Measurements from ENCODE around the gene SEL1L2.

The SEL1L2 gene

DNA sequence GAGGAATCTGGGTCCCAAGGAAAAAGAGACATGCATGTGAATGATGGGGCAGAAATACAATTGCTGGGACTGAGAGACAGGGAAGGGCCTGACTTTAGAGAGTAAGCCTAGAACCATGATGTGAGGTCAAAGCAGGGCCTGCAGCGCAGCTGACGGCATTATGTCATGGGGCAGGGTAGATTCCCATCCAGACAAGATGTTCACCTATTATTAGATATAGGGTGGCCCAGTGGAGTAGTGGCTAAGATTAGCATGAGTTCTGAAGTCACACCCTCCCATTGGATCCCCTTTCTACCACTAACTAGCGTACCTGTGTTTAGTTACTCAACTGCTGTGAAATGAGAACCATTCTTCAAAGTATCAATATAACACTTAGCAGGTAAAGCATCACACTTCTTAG, 166.0 kb downstream of the SEL1L2 start:
- no peaks in the 10 kb centered on the region for H3K4me1 ChIP-seq (ENCODE audit: control extremely low read depth in 1 of 4, control insufficient read depth in 4 of 4, insufficient read depth in 4 of 4, low read length in 3 of 4)
- ChIA-PET POLR2A (no interaction called here), CTCF (no interaction called here)
- peaks cover 0 to 2% (median 0%) of the 10 kb centered on the region in 5 experiments for H3K27me3 ChIP-seq (replicated peaks in 2 of 5; ENCODE audit: control insufficient read depth in 4 of 5, insufficient read depth in 5 of 5, low read length in 4 of 5)
- no peak for DNase-seq
- WGBS (ENCODE audit: insufficient coverage), result 86% methylated on average over 1 of the region's 3 CpGs
- no peak overlapping the region for H3K27ac ChIP-seq (ENCODE audit: insufficient read depth in 1 of 2, low read depth in 1 of 2, low read length in 2 of 2, poor library complexity in 1 of 2, severe bottlenecking in 2 of 2)
- H3K9me3 ChIP-seq (ENCODE audit: control extremely low read depth in 1 of 5, control insufficient read depth in 4 of 5, insufficient read depth in 2 of 5, low read depth in 1 of 5, low read length in 4 of 5), result no peaks in the 10 kb centered on the region
- no peaks in the 10 kb centered on the region for H3K36me3 ChIP-seq (ENCODE audit: control insufficient read depth in 4 of 4, insufficient read depth in 4 of 4, low read length in 3 of 4)
- no peak overlapping the region for H3K4me3 ChIP-seq (ENCODE audit: control insufficient read depth in 1 of 7, extremely low read depth in 1 of 7, insufficient read depth in 4 of 7, low read depth in 2 of 7, low read length in 6 of 7)

GRCh38 chr20:13822459-13822858, 168.0 kb downstream of the SEL1L2 start:
- no peak for DNase-seq
- ChIA-PET POLR2A (no interaction called here), CTCF (interaction anchor here (0.8 to 1.1 kb wide), 2 partner anchors 11 to 232 kb away, joined by 3 read pairs; no protein-coding TSS in a partner anchor)
- H3K36me3 ChIP-seq (ENCODE audit: control insufficient read depth in 4 of 4, insufficient read depth in 4 of 4, low read length in 3 of 4), result peaks cover 0 to 12% (median 9%) of the 10 kb centered on the region in 4 experiments
- peaks cover 0 to 2% (median 0%) of the 10 kb centered on the region in 5 experiments for H3K27me3 ChIP-seq (replicated peaks in 2 of 5; ENCODE audit: control insufficient read depth in 4 of 5, insufficient read depth in 5 of 5, low read length in 4 of 5)
- H3K9me3 ChIP-seq (ENCODE audit: control extremely low read depth in 1 of 5, control insufficient read depth in 4 of 5, insufficient read depth in 2 of 5, low read depth in 1 of 5, low read length in 4 of 5), result no peaks in the 10 kb centered on the region
- WGBS (ENCODE audit: insufficient coverage), result no CpG with 5 or more reads among the region's 2 CpGs
- no peaks in the 10 kb centered on the region for H3K4me1 ChIP-seq (ENCODE audit: control extremely low read depth in 1 of 4, control insufficient read depth in 4 of 4, insufficient read depth in 4 of 4, low read length in 3 of 4)
- no peak overlapping the region for H3K4me3 ChIP-seq (ENCODE audit: control insufficient read depth in 1 of 7, extremely low read depth in 1 of 7, insufficient read depth in 4 of 7, low read depth in 2 of 7, low read length in 6 of 7)
- H3K27ac ChIP-seq (ENCODE audit: insufficient read depth in 1 of 2, low read depth in 1 of 2, low read length in 2 of 2, poor library complexity in 1 of 2, severe bottlenecking in 2 of 2), result no peak overlapping the region

- H3K4me3 ChIP-seq (ENCODE audit: control insufficient read depth in 1 of 7, extremely low read depth in 1 of 7, insufficient read depth in 4 of 7, low read depth in 2 of 7, low read length in 6 of 7), result no peak overlapping the region
- H3K27me3 ChIP-seq (replicated peaks in 2 of 5; ENCODE audit: control insufficient read depth in 4 of 5, insufficient read depth in 5 of 5, low read length in 4 of 5), result no peaks in the 10 kb centered on the region
- WGBS (ENCODE audit: insufficient coverage), result 96% methylated on average over 7 of the region's 7 CpGs
- H3K9me3 ChIP-seq (ENCODE audit: control extremely low read depth in 1 of 5, control insufficient read depth in 4 of 5, insufficient read depth in 2 of 5, low read depth in 1 of 5, low read length in 4 of 5), result no peaks in the 10 kb centered on the region
- CTCF ChIA-PET, result interaction anchor here (0.8 to 1.1 kb wide), 2 partner anchors 10 to 232 kb away, joined by 3 read pairs; no protein-coding TSS in a partner anchor
- no peaks in the 10 kb centered on the region for H3K4me1 ChIP-seq (ENCODE audit: control extremely low read depth in 1 of 4, control insufficient read depth in 4 of 4, insufficient read depth in 4 of 4, low read length in 3 of 4)
- no peak overlapping the region for H3K27ac ChIP-seq (ENCODE audit: insufficient read depth in 1 of 2, low read depth in 1 of 2, low read length in 2 of 2, poor library complexity in 1 of 2, severe bottlenecking in 2 of 2)
- POLR2A ChIA-PET, result no interaction called here
- DNase-seq, result no peak
- H3K36me3 ChIP-seq (ENCODE audit: control insufficient read depth in 4 of 4, insufficient read depth in 4 of 4, low read length in 3 of 4), result peaks cover 0 to 18% (median 13%) of the 10 kb centered on the region in 4 experiments
Observed at GRCh38 chr20:13821876-13822275, 168.5 kb downstream of the SEL1L2 start.

DNA sequence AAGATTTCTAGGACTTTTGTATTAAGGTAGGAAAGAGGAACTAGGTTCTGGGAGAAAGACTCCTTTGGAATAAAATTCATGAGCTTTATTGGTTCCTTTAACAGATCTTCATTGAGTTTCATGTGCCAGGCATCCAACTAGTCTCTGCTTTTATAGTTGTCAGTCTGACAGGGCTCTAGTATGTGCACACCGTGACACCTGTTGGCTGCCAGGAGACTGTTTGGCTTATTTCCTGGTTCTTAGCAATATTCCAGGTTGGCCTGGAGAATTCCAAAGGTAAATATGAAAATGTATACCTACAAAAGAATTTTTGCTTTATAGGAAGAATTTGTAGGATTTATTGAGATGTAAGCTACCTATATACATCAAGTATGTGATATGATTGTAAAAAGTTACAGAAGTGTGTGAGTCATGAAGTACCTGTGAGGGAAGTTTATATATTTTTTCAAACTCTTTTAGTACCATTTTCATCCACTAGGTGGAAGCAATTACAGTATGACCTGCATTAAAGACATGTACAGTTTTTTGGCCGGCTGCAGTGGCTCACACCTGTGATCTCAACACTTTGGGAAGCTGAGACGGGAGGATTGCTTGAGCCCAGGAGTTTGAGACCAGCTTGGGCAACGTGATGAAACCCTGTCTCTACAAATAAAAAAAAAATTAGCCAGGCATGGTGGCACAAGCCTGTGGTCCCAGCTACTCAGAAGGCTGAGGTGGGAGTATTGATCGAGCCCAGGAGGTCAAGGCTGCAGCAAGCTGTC, 170.3 kb downstream of the SEL1L2 start:
- Histone ChIP-seq H3K4me1 (ENCODE audit: control extremely low read depth in 1 of 4, control insufficient read depth in 4 of 4, insufficient read depth in 4 of 4, low read length in 3 of 4) (no peaks in the 10 kb centered on the region), H3K27ac (ENCODE audit: insufficient read depth in 1 of 2, low read depth in 1 of 2, low read length in 2 of 2, poor library complexity in 1 of 2, severe bottlenecking in 2 of 2) (no peak overlapping the region), H3K36me3 (ENCODE audit: control insufficient read depth in 4 of 4, insufficient read depth in 4 of 4, low read length in 3 of 4) (peaks cover 3 to 31% (median 24%) of the 10 kb centered on the region in 4 experiments), H3K4me3 (ENCODE audit: control insufficient read depth in 1 of 7, extremely low read depth in 1 of 7, insufficient read depth in 4 of 7, low read depth in 2 of 7, low read length in 6 of 7) (no peak overlapping the region), H3K9me3 (ENCODE audit: control extremely low read depth in 1 of 5, control insufficient read depth in 4 of 5, insufficient read depth in 2 of 5, low read depth in 1 of 5, low read length in 4 of 5) (no peaks in the 10 kb centered on the region), H3K27me3 (replicated peaks in 2 of 5; ENCODE audit: control insufficient read depth in 4 of 5, insufficient read depth in 5 of 5, low read length in 4 of 5) (no peaks in the 10 kb centered on the region)
- DNase-seq, result peak; percentile 52 to 70 (median 67)
- CTCF ChIA-PET, result interaction anchor here (0.6 to 3.3 kb wide), 9 partner anchors 9 to 1419 kb away, joined by 3 to 18 read pairs (median 4); no protein-coding TSS in a partner anchor
- 62% methylated on average over 3 of the region's 5 CpGs for WGBS (ENCODE audit: insufficient coverage)
- POLR2A ChIA-PET, result no interaction called here

DNA sequence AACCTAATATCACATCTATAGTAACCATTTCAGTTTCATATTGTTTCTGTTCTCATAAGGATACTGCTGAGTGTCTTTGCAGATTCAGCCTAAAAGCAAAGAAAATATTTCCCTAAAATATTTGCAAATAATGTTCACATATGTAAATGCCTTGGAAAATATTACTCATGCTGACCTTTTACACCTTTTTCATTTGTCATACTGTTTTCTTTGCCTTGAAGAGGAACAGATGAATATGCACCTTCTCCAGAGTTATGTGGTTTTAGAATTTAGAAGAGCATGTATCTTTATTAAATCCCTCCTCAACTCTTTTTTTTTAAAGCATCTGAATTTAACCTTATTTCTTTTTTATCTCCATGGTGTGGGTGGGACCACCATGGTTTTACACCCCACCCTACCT, 173.1 kb downstream of the SEL1L2 start:
- Histone ChIP-seq H3K4me3 (ENCODE audit: control insufficient read depth in 1 of 7, extremely low read depth in 1 of 7, insufficient read depth in 4 of 7, low read depth in 2 of 7, low read length in 6 of 7) (no peak overlapping the region), H3K36me3 (ENCODE audit: control insufficient read depth in 4 of 4, insufficient read depth in 4 of 4, low read length in 3 of 4) (peaks cover 7 to 56% (median 43%) of the 10 kb centered on the region in 4 experiments), H3K27me3 (replicated peaks in 2 of 5; ENCODE audit: control insufficient read depth in 4 of 5, insufficient read depth in 5 of 5, low read length in 4 of 5) (no peaks in the 10 kb centered on the region), H3K27ac (ENCODE audit: insufficient read depth in 1 of 2, low read depth in 1 of 2, low read length in 2 of 2, poor library complexity in 1 of 2, severe bottlenecking in 2 of 2) (no peak overlapping the region), H3K9me3 (ENCODE audit: control extremely low read depth in 1 of 5, control insufficient read depth in 4 of 5, insufficient read depth in 2 of 5, low read depth in 1 of 5, low read length in 4 of 5) (no peaks in the 10 kb centered on the region), H3K4me1 (ENCODE audit: control extremely low read depth in 1 of 4, control insufficient read depth in 4 of 4, insufficient read depth in 4 of 4, low read length in 3 of 4) (no peaks in the 10 kb centered on the region)
- POLR2A ChIA-PET, result no interaction called here
- no peak for DNase-seq
- CTCF ChIA-PET, result interaction anchor here (0.6 to 3.3 kb wide), 4 partner anchors 9 to 428 kb away, joined by 3 to 18 read pairs (median 4); no protein-coding TSS in a partner anchor

DNA sequence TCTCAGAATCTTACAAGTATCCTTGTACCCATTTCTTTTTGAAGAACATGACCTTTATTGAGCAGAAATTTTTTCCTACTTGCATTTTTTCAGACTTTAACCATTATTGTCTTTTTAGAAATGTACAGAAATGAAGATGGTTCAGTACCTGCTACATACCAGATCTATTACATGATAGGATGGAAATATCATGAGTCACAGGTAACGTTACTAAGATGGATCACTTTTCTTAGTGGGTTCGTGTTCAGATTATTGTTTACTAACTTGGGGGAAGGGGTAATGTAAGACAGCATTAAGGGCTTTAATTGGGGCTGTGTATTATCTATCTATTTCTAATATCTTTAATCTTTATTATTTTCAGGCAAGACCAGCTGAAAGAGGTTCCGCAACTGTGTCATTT, 173.7 kb downstream of the SEL1L2 start:
- no peak overlapping the region for H3K4me3 ChIP-seq (ENCODE audit: control insufficient read depth in 1 of 7, extremely low read depth in 1 of 7, insufficient read depth in 4 of 7, low read depth in 2 of 7, low read length in 6 of 7)
- no peaks in the 10 kb centered on the region for H3K9me3 ChIP-seq (ENCODE audit: control extremely low read depth in 1 of 5, control insufficient read depth in 4 of 5, insufficient read depth in 2 of 5, low read depth in 1 of 5, low read length in 4 of 5)
- no CpG with 5 or more reads among the region's 3 CpGs for WGBS (ENCODE audit: insufficient coverage)
- peaks cover 7 to 61% (median 48%) of the 10 kb centered on the region in 4 experiments for H3K36me3 ChIP-seq (ENCODE audit: control insufficient read depth in 4 of 4, insufficient read depth in 4 of 4, low read length in 3 of 4)
- H3K4me1 ChIP-seq (ENCODE audit: control extremely low read depth in 1 of 4, control insufficient read depth in 4 of 4, insufficient read depth in 4 of 4, low read length in 3 of 4), result no peaks in the 10 kb centered on the region
- H3K27ac ChIP-seq (ENCODE audit: insufficient read depth in 1 of 2, low read depth in 1 of 2, low read length in 2 of 2, poor library complexity in 1 of 2, severe bottlenecking in 2 of 2), result no peak overlapping the region
- ChIA-PET CTCF (interaction anchor here (1.3 to 3.3 kb wide), 4 partner anchors 9 to 238 kb away, joined by 3 to 18 read pairs (median 4); no protein-coding TSS in a partner anchor), POLR2A (no interaction called here)
- no peaks in the 10 kb centered on the region for H3K27me3 ChIP-seq (replicated peaks in 2 of 5; ENCODE audit: control insufficient read depth in 4 of 5, insufficient read depth in 5 of 5, low read length in 4 of 5)
- DNase-seq, result no peak

GRCh38 chr20:13814672-13815071, 175.7 kb downstream of the SEL1L2 start:
- no peak for DNase-seq
- ChIA-PET CTCF (no interaction called here), POLR2A (no interaction called here)
- no peak overlapping the region for H3K4me3 ChIP-seq (ENCODE audit: control insufficient read depth in 1 of 7, extremely low read depth in 1 of 7, insufficient read depth in 4 of 7, low read depth in 2 of 7, low read length in 6 of 7)
- no peaks in the 10 kb centered on the region for H3K27me3 ChIP-seq (replicated peaks in 2 of 5; ENCODE audit: control insufficient read depth in 4 of 5, insufficient read depth in 5 of 5, low read length in 4 of 5)
- peaks cover 16 to 80% (median 60%) of the 10 kb centered on the region in 4 experiments for H3K36me3 ChIP-seq (ENCODE audit: control insufficient read depth in 4 of 4, insufficient read depth in 4 of 4, low read length in 3 of 4)
- 100% methylated on average over 2 of the region's 4 CpGs for WGBS (ENCODE audit: insufficient coverage)
- H3K9me3 ChIP-seq (ENCODE audit: control extremely low read depth in 1 of 5, control insufficient read depth in 4 of 5, insufficient read depth in 2 of 5, low read depth in 1 of 5, low read length in 4 of 5), result no peaks in the 10 kb centered on the region
- no peak overlapping the region for H3K27ac ChIP-seq (ENCODE audit: insufficient read depth in 1 of 2, low read depth in 1 of 2, low read length in 2 of 2, poor library complexity in 1 of 2, severe bottlenecking in 2 of 2)
- no peaks in the 10 kb centered on the region for H3K4me1 ChIP-seq (ENCODE audit: control extremely low read depth in 1 of 4, control insufficient read depth in 4 of 4, insufficient read depth in 4 of 4, low read length in 3 of 4)

All from common myeloid progenitor, CD34-positive (primary cell).